HG03175 (cell line): Measurements from ENCODE around the gene GORASP2.
A peak's percentile ranks its signal among the peaks of the same experiment; 100 is the strongest.
"Not testable (repeated sequence)": the region's sequence is repeated elsewhere in the genome, so short reads cannot be mapped to it uniquely, and the experiment has no call there.

Experiments used
- ATAC-seq: cut with Tn5 transposase; IDR thresholded peaks from one replicate; pipeline ENCODE4 v1.9.1; 2021; ENCODE audit warnings: mild to moderate bottlenecking, moderate library complexity; ENCODE audit not compliant: unreplicated experiment

GORASP2 gene

GRCh38 chr2:170928824-170929685 lies at the start of gene GORASP2:
GORASP2 (plus strand) TSS chr2:170929253; CDS start chr2:170929341, 88 bp downstream.
- peak; percentile 91 for ATAC-seq

- ATAC-seq: no peak
These were observed 47.2 kb upstream of the GORASP2 start for GRCh38 chr2:170881840-170882239.

GRCh38 chr2:170882758-170883157 lies 46.3 kb upstream of the GORASP2 start:
- ATAC-seq: no peak

GRCh38 chr2:170883683-170884082 lies 45.4 kb upstream of the GORASP2 start:
- no peak for ATAC-seq

GRCh38 chr2:170885130-170885791 lies 43.8 kb upstream of the GORASP2 start:
- no peak for ATAC-seq

GRCh38 chr2:170886386-170886785 lies 42.7 kb upstream of the GORASP2 start:
- ATAC-seq: no peak

GRCh38 chr2:170887496-170887895 lies 41.6 kb upstream of the GORASP2 start:
- ATAC-seq: no peak

GRCh38 chr2:170887896-170888295 lies 41.2 kb upstream of the GORASP2 start:
- no peak for ATAC-seq

- ATAC-seq: no peak
These were observed 37.2 kb upstream of the GORASP2 start for GRCh38 chr2:170891893-170892292.

- ATAC-seq: no peak
These were observed 36.6 kb upstream of the GORASP2 start for GRCh38 chr2:170892391-170892951.

GRCh38 chr2:170895023-170895757 lies 33.9 kb upstream of the GORASP2 start:
- ATAC-seq: no peak

GRCh38 chr2:170896622-170897021 lies 32.4 kb upstream of the GORASP2 start:
- ATAC-seq: no peak

GRCh38 chr2:170897108-170897507 lies 31.9 kb upstream of the GORASP2 start:
- ATAC-seq: no peak

GRCh38 chr2:170905864-170906263 lies 23.2 kb upstream of the GORASP2 start:
- no peak for ATAC-seq

GRCh38 chr2:170911314-170911889 lies 17.7 kb upstream of the GORASP2 start:
- no peak for ATAC-seq

- ATAC-seq: not testable (repeated sequence)
These were observed 13.9 kb upstream of the GORASP2 start for GRCh38 chr2:170914994-170915666.

- no peak for ATAC-seq
These were observed 11.7 kb upstream of the GORASP2 start for GRCh38 chr2:170917219-170917913.

GRCh38 chr2:170917957-170918356 lies 11.1 kb upstream of the GORASP2 start:
- no peak for ATAC-seq

- ATAC-seq: not testable (repeated sequence)
These were observed 7.2 kb upstream of the GORASP2 start for GRCh38 chr2:170921873-170922272.
